GM12878 (cell line): ENCODE results near the gene CD7. TPM values are rescaled to one million over a fixed set of nuclear protein-coding genes. Genes with fewer than 3 reads are reported as not detected.

Source experiments
- ATAC-seq: fragments of 200-7000 bp; cut with Tn5 transposase; 3 replicates; pipeline ENCODE4 v1.9.1; 2020; ENCODE audit warnings: mild to moderate bottlenecking, moderate library complexity
- BruUV-seq: library from RNA; stranded (reverse); fragments of 400-500 nt; replicated peaks from 2 replicates; lab custom pipeline; 2021; lab: Mats Ljungman, UMichigan
- CTCF ChIA-PET: fragments of 300-600 bp; sonication (Branson Sonifier 250); formaldehyde crosslinking; extraction: SDS; loops from one replicate; lab custom pipeline; 2021; ENCODE audit warnings: inconsistent platforms; lab: Yijun Ruan, JAX
- POLR2A ChIA-PET: fragments of 350-600 bp; formaldehyde crosslinking; extraction: SDS; loops from one replicate; lab custom pipeline; 2021; ENCODE audit warnings: inconsistent platforms; lab: Charles Lee
- RAD21 ChIA-PET: fragments of 300-600 bp; sonication (Branson Sonifier 250); formaldehyde crosslinking; loops from one replicate; lab custom pipeline; 2023; ENCODE audit warnings: antibody characterized with exemption; ENCODE audit not compliant: unreplicated experiment; lab: Charles Lee
- SMC1A ChIA-PET: fragments of 300-600 bp; sonication (Branson Sonifier 250); formaldehyde crosslinking; loops from one replicate; lab custom pipeline; 2023; ENCODE audit not compliant: unreplicated experiment, uncharacterized antibody; lab: Charles Lee
- DNase-seq: peaks from one replicate; pipeline ENCODE4 v3.0.0-alpha.2; 2011; ENCODE audit warnings: low read depth, low spot score
- FAIRE-seq: peaks from 3 replicates; lab custom pipeline; 2011; peaks lifted over from hg19 to GRCh38; lab: Jason Lieb, UNC
- H2AFZ ChIP-seq: 2 replicates; pipeline ENCODE4 v1.6.0; 2011; ENCODE audit warnings: low read depth, low read length, control low read depth; ENCODE audit not compliant: control insufficient read depth
- H3K27ac ChIP-seq: 2 replicates; pipeline ENCODE4 v1.5.1; 2011; ENCODE audit warnings: control low read depth; ENCODE audit not compliant: control insufficient read depth, insufficient read depth
- H3K27me3 ChIP-seq, 2 experiments: replicated peaks in 1 of 2; 2 replicates each; pipeline versions ENCODE4 v1.6.0 to v1.6.1; 2011; ENCODE audit warnings: low read length in 1 of 2; ENCODE audit not compliant: control insufficient read depth in 2 of 2, insufficient read depth in 2 of 2
- H3K36me3 ChIP-seq, 2 experiments: 2 replicates each; pipeline ENCODE4 v1.5.1; 2011; ENCODE audit warnings: low read length in 1 of 2; ENCODE audit not compliant: control insufficient read depth in 2 of 2, insufficient read depth in 2 of 2
- H3K4me1 ChIP-seq: 2 replicates; pipeline ENCODE4 v1.6.1; 2011; ENCODE audit warnings: mild to moderate bottlenecking, low read length, moderate library complexity, mixed read lengths; ENCODE audit not compliant: control insufficient read depth, insufficient read depth
- H3K4me2 ChIP-seq: 2 replicates; pipeline ENCODE4 v1.6.0; 2011; ENCODE audit warnings: control low read depth; ENCODE audit not compliant: control insufficient read depth, insufficient read depth
- H3K4me3 ChIP-seq: fragments of 200-600 bp; sonication (generic); 2 replicates; pipeline ENCODE4 v1.5.1; 2016
- H3K79me2 ChIP-seq: 2 replicates; pipeline ENCODE4 v1.6.0; 2011; ENCODE audit warnings: low read length; ENCODE audit not compliant: control insufficient read depth, insufficient read depth
- H3K9ac ChIP-seq: 2 replicates; pipeline ENCODE4 v1.8.0; 2011; ENCODE audit warnings: low read length, control low read depth, mixed read lengths; ENCODE audit not compliant: control insufficient read depth, insufficient read depth
- H3K9me3 ChIP-seq: replicated peaks from 3 replicates; pipeline ENCODE4 v1.5.1; 2011; ENCODE audit warnings: mild to moderate bottlenecking, low read length; ENCODE audit not compliant: control insufficient read depth, insufficient read depth
- H4K20me1 ChIP-seq: 2 replicates; pipeline ENCODE4 v1.6.0; 2011; ENCODE audit not compliant: control insufficient read depth, insufficient read depth
- CHD1 ChIP-seq: IDR thresholded peaks from 2 replicates; pipeline ENCODE4 v1.6.1; 2012; ENCODE audit warnings: low read depth, low read length, improper control_type of control experiment
- ESRRA ChIP-seq: IDR thresholded peaks from 2 replicates; pipeline ENCODE4 v1.6.1; 2012; ENCODE audit warnings: mild to moderate bottlenecking, low read length, improper control_type of control experiment
- GABPA ChIP-seq: IDR thresholded peaks from 2 replicates; pipeline ENCODE4 v1.6.1; 2014; ENCODE audit warnings: antibody characterized with exemption, low read depth, mild to moderate bottlenecking, inconsistent platforms
- HSF1 ChIP-seq: fragments of 150-350 bp; IDR thresholded peaks from 2 replicates; pipeline ENCODE4 v1.6.1; 2014; ENCODE audit warnings: mild to moderate bottlenecking, low read depth, low read length
- MLLT1 ChIP-seq: fragments of 450-650 bp; IDR thresholded peaks from 2 replicates; pipeline ENCODE4 v1.6.1; 2016; ENCODE audit warnings: mild to moderate bottlenecking
- MYC ChIP-seq: IDR thresholded peaks from 2 replicates; pipeline ENCODE4 v1.6.1; 2011; ENCODE audit warnings: mild to moderate bottlenecking, low read length, moderate library complexity, inconsistent platforms; ENCODE audit not compliant: insufficient read depth, insufficient replicate concordance, insufficient read length, severe bottlenecking
- POU2F2 ChIP-seq: IDR thresholded peaks from 3 replicates; pipeline ENCODE4 v1.6.1; 2011; ENCODE audit warnings: low read depth, mild to moderate bottlenecking, low read length, borderline replicate concordance
- PRDM15 ChIP-seq: fragments of 450-650 bp; formaldehyde crosslinking; IDR thresholded peaks from 2 replicates; pipeline ENCODE4 v1.4.0; 2020; ENCODE audit warnings: mild to moderate bottlenecking, moderate library complexity
- SIX5 ChIP-seq: IDR thresholded peaks from 2 replicates; pipeline ENCODE4 v1.6.1; 2011; ENCODE audit warnings: mild to moderate bottlenecking, low read depth, low read length, moderate library complexity; ENCODE audit not compliant: severe bottlenecking
- TAF1 ChIP-seq: IDR thresholded peaks from 2 replicates; pipeline ENCODE4 v1.6.1; 2011; ENCODE audit warnings: mild to moderate bottlenecking, low read depth, low read length, borderline replicate concordance
- WGBS: methylation state at CpG from one replicate; pipeline ENCODE4 v1.1.6; 2016; ENCODE audit warnings: low lambda C conversion rate; ENCODE audit not compliant: insufficient replicate concordance, insufficient coverage; ENCODE audit errors: missing lambda C conversion rate; 5-methylcytosine and 5-hydroxymethylcytosine counted together
- in situ Hi-C: fragments of 300-500 bp; cut with MboI; formaldehyde crosslinking; loops from 9 replicates; pipeline ENCODE4 v1.14.3; 2018; ENCODE audit warnings: mixed read lengths
- intact Hi-C: fragments of 100-400 bp; cut with micrococcal nuclease; formaldehyde crosslinking; loops from one replicate; pipeline ENCODE4 v1.14.2; 2022; ENCODE audit not compliant: unreplicated experiment
- polyA plus RNA-seq, 11 experiments: library from polyadenylated mRNA; depleted of rRNA in 4 of 11; unstranded in 6 of 11; stranded (reverse) in 5 of 11; fragments of >200 nt; fragmentation: Nextera tagmentation in 4 of 11; fragmentation: Illumina TruSeq in 1 of 11; extraction: Ambion mirVana in 4 of 11; extraction: Trizol in 1 of 11; gene quantifications; 1 replicate in 1 of 11; 2 replicates in 10 of 11; pipeline versions ENCODE4 v1.2.1 to v1.2.3, GENCODE V29; 2011 to 2016; ENCODE audit warnings: inconsistent platforms in 2 of 11, missing spikeins in 2 of 11, low read depth in 1 of 11
- total RNA-seq, 4 experiments: library from RNA; depleted of rRNA in 3 of 4; stranded (reverse); fragments of >200 nt in 3 of 4; fragmentation: Illumina TruSeq in 1 of 4; extraction: Trizol in 1 of 4; gene quantifications; 2 replicates each; pipeline versions ENCODE4 v1.2.1 to v1.2.3, GENCODE V29; 2013 to 2021

The CD7 gene
- total and polyA plus RNA-seq, 10 of the 15 experiments (the other 5 are each of a cell fraction or from before 2014, with no cell fraction given): 0.33 TPM; not detected in 9

GRCh38 chr17:82327757-82328140 lies 10.3 kb upstream of the CD7 start:
- ChIA-PET RAD21 (no interaction called here), CTCF (no interaction called here), SMC1A (no interaction called here), POLR2A (no interaction called here)
- Histone ChIP-seq H3K4me3 (no peak overlapping the region), H4K20me1 (no peaks in the 10 kb centered on the region), H3K27me3 (peaks cover 1 to 2% of the 10 kb centered on the region in 2 experiments; a peak in 2 of 4 replicates), H3K9me3 (no peaks in the 10 kb centered on the region; the same call in 2 of the 3 replicates), H3K27ac (no peak overlapping the region), H3K36me3 (no peaks in the 10 kb centered on the region), H3K9ac (no peak overlapping the region), H3K79me2 (no peaks in the 10 kb centered on the region), H2AFZ (no peak overlapping the region), H3K4me2 (no peak overlapping the region), H3K4me1 (no peaks in the 10 kb centered on the region; the same call in 1 of the 2 replicates)
- in situ Hi-C loops: no loop called here
- ATAC-seq (no peak), FAIRE-seq (no peak), DNase-seq (no peak)
- intact Hi-C loops: no loop called here
- 45% methylated on average over 8 of the region's 16 CpGs for WGBS
- no TSS peak for BruUV-seq
- TF ChIP-seq MYC (no peak), HSF1 (no peak), POU2F2 (no peak), TAF1 (no peak), CHD1 (no peak), ESRRA (no peak), PRDM15 (CRISPR knock-in tag) (no peak), SIX5 (no peak), GABPA (no peak), MLLT1 (no peak)
